WI38 (cell line): ENCODE data around the gene KMT2E.

ENCODE experiments used
- H3K4me3 ChIP-seq: 2 replicates; pipeline ENCODE4 v1.5.1; 2011; ENCODE audit warnings: low read depth, mild to moderate bottlenecking, control low read depth, low read length
- TF ChIP-seq, protein P1 (sequence below): IDR thresholded peaks from 2 replicates; pipeline ENCODE4 v1.5.1; 2012; ENCODE audit warnings: low read depth, mild to moderate bottlenecking, control low read depth, low read length

KMT2E gene

DNA sequence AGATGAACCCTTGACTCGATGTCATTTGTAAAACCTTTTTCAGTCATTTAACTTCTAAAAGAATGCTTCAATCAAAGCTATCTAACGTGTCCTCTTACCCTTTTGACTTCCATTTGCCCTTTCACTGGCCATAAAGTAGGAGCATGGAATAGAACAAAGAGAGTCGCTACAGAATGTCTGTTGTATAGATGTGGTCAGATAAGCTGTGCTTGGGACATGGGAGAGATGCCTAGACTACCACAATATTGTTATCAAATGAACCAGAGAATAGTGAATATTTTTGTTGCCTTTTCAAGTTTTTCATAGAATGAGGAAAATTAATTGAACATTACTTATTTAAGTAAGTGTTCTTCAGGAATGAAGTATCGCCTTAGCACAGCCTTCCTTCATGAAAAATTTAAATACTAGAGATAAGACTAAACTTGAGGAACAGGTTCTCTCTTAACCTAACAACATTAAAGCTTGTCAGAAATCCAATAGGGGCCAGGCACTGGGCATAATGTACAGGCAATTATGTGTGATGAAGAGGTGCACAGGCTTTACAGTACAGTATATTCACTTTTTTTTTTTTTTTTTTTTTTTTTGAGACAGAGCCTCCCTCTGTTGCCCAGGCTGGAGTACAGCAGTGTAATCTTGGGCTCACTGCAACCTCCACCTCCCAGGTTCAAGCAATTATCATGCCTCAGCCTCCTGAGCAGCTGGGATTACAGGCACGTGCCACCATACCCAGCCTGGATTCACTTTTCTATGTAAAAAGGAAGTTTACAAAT, 7.5 kb upstream of the KMT2E start:
- TF ChIP-seq, protein P1, sequence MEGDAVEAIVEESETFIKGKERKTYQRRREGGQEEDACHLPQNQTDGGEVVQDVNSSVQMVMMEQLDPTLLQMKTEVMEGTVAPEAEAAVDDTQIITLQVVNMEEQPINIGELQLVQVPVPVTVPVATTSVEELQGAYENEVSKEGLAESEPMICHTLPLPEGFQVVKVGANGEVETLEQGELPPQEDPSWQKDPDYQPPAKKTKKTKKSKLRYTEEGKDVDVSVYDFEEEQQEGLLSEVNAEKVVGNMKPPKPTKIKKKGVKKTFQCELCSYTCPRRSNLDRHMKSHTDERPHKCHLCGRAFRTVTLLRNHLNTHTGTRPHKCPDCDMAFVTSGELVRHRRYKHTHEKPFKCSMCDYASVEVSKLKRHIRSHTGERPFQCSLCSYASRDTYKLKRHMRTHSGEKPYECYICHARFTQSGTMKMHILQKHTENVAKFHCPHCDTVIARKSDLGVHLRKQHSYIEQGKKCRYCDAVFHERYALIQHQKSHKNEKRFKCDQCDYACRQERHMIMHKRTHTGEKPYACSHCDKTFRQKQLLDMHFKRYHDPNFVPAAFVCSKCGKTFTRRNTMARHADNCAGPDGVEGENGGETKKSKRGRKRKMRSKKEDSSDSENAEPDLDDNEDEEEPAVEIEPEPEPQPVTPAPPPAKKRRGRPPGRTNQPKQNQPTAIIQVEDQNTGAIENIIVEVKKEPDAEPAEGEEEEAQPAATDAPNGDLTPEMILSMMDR: no peak

DNA sequence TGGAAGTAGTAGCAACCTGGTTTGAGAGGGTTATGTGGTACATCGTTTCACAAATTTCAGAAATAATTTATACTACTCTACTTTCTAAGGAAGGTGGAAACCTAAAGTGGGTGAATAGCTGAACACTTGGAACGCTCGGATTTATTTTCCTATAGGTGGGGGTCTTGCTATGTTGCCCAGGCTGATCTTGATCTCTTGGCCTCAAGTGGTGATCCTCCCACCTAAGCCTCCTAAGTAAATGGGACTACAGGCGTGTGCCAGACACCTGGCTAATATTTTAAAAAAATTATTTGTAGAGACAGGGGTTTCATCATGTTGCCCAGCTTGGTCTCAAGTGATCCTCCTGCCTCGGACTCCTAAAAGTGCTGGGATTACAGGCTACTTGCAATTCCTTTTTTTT, 6.7 kb upstream of the KMT2E start:
- TF ChIP-seq, protein P1: no peak
- no peak overlapping the region for H3K4me3 ChIP-seq

More for the DNA sequence above, 7.5 kb upstream of the KMT2E start:
- H3K4me3 ChIP-seq: no peak overlapping the region

DNA sequence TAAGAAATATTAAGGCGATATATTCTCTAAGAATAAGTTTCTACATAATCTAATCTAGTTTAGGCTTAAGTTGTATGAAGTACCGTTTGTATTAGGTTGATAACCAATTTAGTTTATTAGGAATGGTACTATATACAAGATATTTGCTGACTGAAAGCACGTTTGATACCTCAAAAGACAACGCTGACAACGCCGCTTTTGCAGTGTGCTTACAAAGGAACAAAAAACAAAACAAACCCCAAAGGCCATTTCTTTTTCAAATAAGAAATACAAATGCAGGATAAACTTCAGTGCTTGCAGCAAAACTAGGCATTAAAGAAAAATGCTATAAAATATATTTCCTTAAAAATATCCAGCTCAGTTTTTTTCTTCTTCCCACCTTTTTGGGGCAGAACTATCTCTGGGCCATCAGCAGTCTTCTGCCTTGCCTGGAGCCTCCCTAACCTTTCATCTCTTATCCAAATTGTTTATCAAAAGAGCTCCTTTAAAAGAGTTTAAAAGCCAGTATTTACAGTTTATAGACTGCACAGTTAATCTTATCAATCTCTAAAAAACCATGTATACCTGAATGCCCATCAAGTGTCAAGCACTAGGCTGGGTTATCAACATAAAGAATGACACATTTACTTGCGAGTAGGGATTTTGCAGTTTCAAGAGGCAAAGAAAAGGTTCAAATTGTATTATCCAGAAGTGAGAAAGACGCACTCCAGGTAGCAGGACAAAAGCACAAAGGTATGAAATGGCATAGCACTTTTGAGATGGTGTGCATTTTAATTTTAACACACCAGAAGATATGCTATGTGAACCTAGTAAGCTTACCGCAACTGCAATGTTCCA, 4.1 kb upstream of the KMT2E start:
- peak overlapping the region; percentile 95 for H3K4me3 ChIP-seq

DNA sequence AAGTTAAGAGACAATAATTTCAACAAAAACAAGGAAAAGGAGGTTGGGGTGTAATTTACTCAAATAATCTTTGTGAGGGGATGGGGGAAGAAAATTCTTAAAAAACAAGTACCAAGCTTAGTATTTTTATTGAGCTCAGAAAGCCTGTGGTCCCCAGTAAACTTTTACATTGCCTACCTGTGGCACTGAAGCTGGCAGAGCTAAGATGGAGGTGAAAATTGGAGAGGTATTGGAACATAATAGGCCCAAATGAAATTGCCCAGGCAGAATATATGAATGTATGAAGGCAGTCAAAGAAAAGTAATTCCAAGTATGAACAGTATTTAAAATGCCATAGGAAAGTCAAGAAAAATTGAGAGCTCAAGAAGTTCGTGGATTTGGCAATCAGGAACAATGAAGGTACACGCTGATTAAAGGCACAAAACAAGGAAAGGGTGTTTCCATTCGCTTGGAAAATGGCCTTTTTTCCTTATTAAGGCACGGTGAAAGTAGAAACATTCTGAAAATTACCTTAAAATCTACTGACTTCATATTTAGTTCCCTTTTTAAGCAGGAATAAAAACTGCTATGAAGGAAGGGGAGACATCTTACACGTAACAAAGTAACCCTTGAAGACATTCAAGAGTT, 3.4 kb upstream of the KMT2E start:
- peak overlapping the region; percentile 95 for H3K4me3 ChIP-seq
- TF ChIP-seq, protein P1: no peak

More for the DNA sequence above, 4.1 kb upstream of the KMT2E start:
- TF ChIP-seq, protein P1: no peak

DNA sequence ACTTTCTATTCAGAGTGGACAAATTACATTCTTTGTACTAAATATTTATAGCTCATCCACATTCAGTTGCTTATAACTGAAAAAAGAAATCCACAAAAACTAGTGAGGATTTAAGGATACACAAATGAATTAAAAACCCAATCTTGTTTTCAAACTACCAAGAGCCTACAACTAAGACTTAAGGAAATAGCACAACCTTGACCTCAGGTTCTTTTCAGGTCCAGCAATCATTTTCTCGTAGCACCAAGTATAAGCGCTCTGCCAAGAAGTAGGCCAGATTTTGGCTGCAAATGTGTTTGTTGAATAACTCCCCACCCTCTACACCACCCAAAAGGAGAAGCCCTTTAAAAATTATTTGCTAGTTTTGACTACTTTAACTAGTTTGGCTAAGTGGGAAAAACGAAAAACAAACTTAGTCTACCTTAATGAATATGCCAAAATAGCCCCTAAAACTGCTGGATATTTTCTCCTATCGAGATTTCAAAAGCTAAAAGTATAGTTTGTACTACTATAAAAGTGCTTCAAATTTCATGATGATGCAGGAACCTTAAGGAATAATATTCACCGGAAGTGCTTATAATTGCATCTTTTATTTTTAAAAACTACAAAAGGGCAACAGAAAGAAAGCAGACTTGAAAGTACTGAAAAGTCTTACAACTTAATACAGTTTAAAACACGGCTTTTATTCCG, 2.7 kb upstream of the KMT2E start:
- TF ChIP-seq, protein P1: no peak
- H3K4me3 ChIP-seq: peak overlapping the region; percentile 95

DNA sequence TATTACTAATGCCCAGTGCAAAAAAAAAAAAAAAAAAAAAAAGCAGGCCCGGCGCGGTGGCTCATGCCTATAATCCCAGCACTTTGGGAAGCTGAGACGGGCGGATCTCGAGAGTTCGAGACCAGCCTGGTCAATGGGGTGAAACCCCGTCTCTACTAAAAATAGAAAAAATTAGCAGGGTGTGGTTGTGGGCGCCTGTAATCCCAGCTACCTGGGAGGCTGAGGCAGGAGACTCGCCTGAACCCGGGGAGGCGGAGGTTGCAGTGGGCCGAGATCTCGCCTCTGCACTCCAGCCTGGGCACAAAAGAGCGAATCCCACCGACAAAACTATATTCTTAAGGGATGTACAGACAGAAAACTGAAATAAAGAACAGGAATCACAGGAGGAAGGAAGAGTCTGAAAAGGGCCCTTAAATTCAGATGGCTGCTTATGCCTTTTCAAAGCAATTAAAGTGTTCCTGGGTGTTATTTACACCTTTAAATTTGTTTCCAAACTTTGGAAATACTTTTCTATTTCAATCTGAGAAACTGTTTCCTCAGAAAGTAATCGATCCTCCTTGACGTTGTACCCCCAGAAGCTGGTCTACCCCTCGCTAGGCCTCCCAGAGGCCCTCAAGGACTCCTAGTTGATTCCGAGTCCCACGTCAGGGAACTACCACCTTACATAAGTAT, 2.0 kb upstream of the KMT2E start:
- TF ChIP-seq, protein P1: no peak
- peak overlapping the region; percentile 95 for H3K4me3 ChIP-seq
